B cell (primary cell): ENCODE measurements around the gene DDHD1. TPM values are rescaled to one million over a fixed set of nuclear protein-coding genes. Genes with fewer than 3 reads are reported as not detected.

Experiments
- ATAC-seq: fragments of 200-7000 bp; cut with Tn5 transposase; one replicate; pipeline ENCODE4 v1.10.0; 2021; ENCODE audit warnings: low read depth, mild to moderate bottlenecking, moderate number of reproducible peaks, moderate library complexity
- CTCF ChIA-PET: fragments of 350-600 bp; sonication (Branson Sonifier 250); formaldehyde crosslinking; loops from one replicate; lab custom pipeline; 2021; ENCODE audit warnings: antibody characterized with exemption, inconsistent platforms; lab: Charles Lee
- POLR2A ChIA-PET: fragments of 350-600 bp; sonication (Branson Sonifier 250); formaldehyde crosslinking; loops from one replicate; lab custom pipeline; 2021; ENCODE audit warnings: antibody characterized with exemption; lab: Charles Lee
- DNase-seq: peaks from one replicate; pipeline ENCODE4 v3.0.0; 2013
- H2AFZ ChIP-seq: 2 replicates; pipeline ENCODE4 v1.6.1; 2012; ENCODE audit warnings: mild to moderate bottlenecking, low read depth, low read length; ENCODE audit not compliant: insufficient read depth, poor library complexity, severe bottlenecking
- H3K27ac ChIP-seq, 2 donors: 1 replicate in 1 of 2; 2 replicates in 1 of 2; pipeline ENCODE4 v1.5.1; 2012 to 2013; ENCODE audit warnings: low read length in 2 of 2, mild to moderate bottlenecking in 2 of 2, moderate library complexity in 1 of 2
- H3K27me3 ChIP-seq, 4 experiments: fragments of 200-600 bp in 1 of 4; sonication (generic) in 1 of 4; replicated peaks in 1 of 4; 1 replicate in 2 of 4; 2 replicates in 2 of 4; pipeline versions ENCODE4 v1.6.1 to v1.7.0; 2013 to 2016; ENCODE audit warnings: low read length in 3 of 4, mild to moderate bottlenecking in 2 of 4, mixed read lengths in 1 of 4, moderate library complexity in 1 of 4; ENCODE audit not compliant: insufficient read depth in 4 of 4, control insufficient read depth in 3 of 4; ENCODE audit errors: control extremely low read depth in 1 of 4
- H3K36me3 ChIP-seq, 2 experiments: replicated peaks in 1 of 2; 1 replicate in 1 of 2; 2 replicates in 1 of 2; pipeline versions ENCODE4 v1.6.1 to v1.7.1; 2013; ENCODE audit warnings: low read length in 1 of 2; ENCODE audit not compliant: insufficient read depth in 2 of 2, control insufficient read depth in 1 of 2; ENCODE audit errors: control extremely low read depth in 1 of 2, extremely low read depth in 1 of 2
- H3K4me1 ChIP-seq, 2 donors: fragments of 200-600 bp in 1 of 2; sonication (generic) in 1 of 2; 1 replicate in 1 of 2; 2 replicates in 1 of 2; pipeline versions ENCODE4 v1.5.1 to v1.6.1; 2013 to 2017; ENCODE audit warnings: low read length in 2 of 2; ENCODE audit not compliant: control insufficient read depth in 2 of 2, insufficient read depth in 2 of 2
- H3K4me2 ChIP-seq: replicated peaks from 2 replicates; pipeline ENCODE3; 2012; ENCODE audit warnings: mild to moderate bottlenecking, low read depth, low read length; ENCODE audit not compliant: poor library complexity, severe bottlenecking
- H3K4me3 ChIP-seq, 5 experiments: fragments of 200-600 bp in 1 of 5; sonication (generic) in 1 of 5; 1 replicate in 3 of 5; 2 replicates in 2 of 5; pipeline versions ENCODE4 v1.5.1 to v1.7.0; 2011 to 2016; ENCODE audit warnings: low read length in 4 of 5, mild to moderate bottlenecking in 4 of 5, low read depth in 2 of 5, control low read depth in 1 of 5, moderate library complexity in 1 of 5; ENCODE audit not compliant: insufficient read depth in 1 of 5; ENCODE audit errors: control extremely low read depth in 1 of 5, extremely low read depth in 1 of 5
- H3K79me2 ChIP-seq: fragments of 200-600 bp; sonication (generic); one replicate; pipeline ENCODE4 v1.6.0; 2016; ENCODE audit warnings: low read length; ENCODE audit not compliant: control insufficient read depth, insufficient read depth
- H3K9ac ChIP-seq: fragments of 200-600 bp; sonication (generic); 2 replicates; pipeline ENCODE4 v1.6.1; 2017; ENCODE audit warnings: mild to moderate bottlenecking, low read length, moderate library complexity
- H3K9me3 ChIP-seq, 3 donors: one replicate each; pipeline versions ENCODE4 v1.6.1 to v1.7.1; 2013; ENCODE audit warnings: low read length in 2 of 3; ENCODE audit not compliant: control insufficient read depth in 2 of 3, insufficient read depth in 1 of 3; ENCODE audit errors: control extremely low read depth in 1 of 3
- H4K20me1 ChIP-seq: 2 replicates; pipeline ENCODE4 v1.6.0; 2012; ENCODE audit warnings: mild to moderate bottlenecking, low read length; ENCODE audit not compliant: insufficient read depth, control insufficient read depth, poor library complexity, severe bottlenecking
- H3K27ac Mint-ChIP-seq: one replicate; pipeline ENCODE4 v1.8.0; 2021; ENCODE audit warnings: mixed read lengths
- H3K27me3 Mint-ChIP-seq: one replicate; pipeline ENCODE4 v1.8.0; 2021; ENCODE audit warnings: mixed read lengths
- H3K4me1 Mint-ChIP-seq: one replicate; pipeline ENCODE4 v1.8.0; 2021; ENCODE audit warnings: mixed read lengths
- H3K4me3 Mint-ChIP-seq: one replicate; pipeline ENCODE4 v1.8.0; 2021; ENCODE audit warnings: mixed read lengths
- H3K9me3 Mint-ChIP-seq: one replicate; pipeline ENCODE4 v1.8.0; 2022; ENCODE audit warnings: mixed read lengths; ENCODE audit not compliant: insufficient read depth
- EZH2 ChIP-seq: IDR thresholded peaks from 2 replicates; pipeline ENCODE4 v1.6.1; 2012; ENCODE audit warnings: borderline replicate concordance, low read depth, mild to moderate bottlenecking, moderate library complexity, low read length; ENCODE audit not compliant: insufficient read depth, poor library complexity, severe bottlenecking
- WGBS: methylation state at CpG from one replicate; pipeline ENCODE4 v1.1.5; 2013; ENCODE audit warnings: missing lambda C conversion rate; ENCODE audit not compliant: insufficient coverage; 5-methylcytosine and 5-hydroxymethylcytosine counted together
- intact Hi-C: fragments of 100-400 bp; cut with micrococcal nuclease; formaldehyde crosslinking; loops from one replicate; pipeline ENCODE4 v1.10.0; 2022
- polyA plus RNA-seq: library from polyadenylated mRNA; depleted of rRNA; stranded (reverse); fragments of >200 nt; gene quantifications from 2 replicates; pipeline ENCODE4 v1.2.3, GENCODE V29; 2012
- total RNA-seq, 2 donors: library from RNA; stranded (reverse); fragments of 120-200 nt in 1 of 2; gene quantifications; 1 replicate in 1 of 2; 2 replicates in 1 of 2; pipeline versions ENCODE4 v1.2.3 to v1.2.4, GENCODE V29; 2013 to 2022
- TF ChIP-seq, protein P1 (sequence below): fragments of 200-600 bp; IDR thresholded peaks from one replicate; pipeline ENCODE4 v1.8.0; 2022; ENCODE audit warnings: antibody characterized with exemption, mild to moderate bottlenecking

The DDHD1 gene
- total and polyA plus RNA-seq, 2 donors (not counting 1 experiment from before 2014, with no cell fraction given): 7.1 to 75.4 TPM

DNA sequence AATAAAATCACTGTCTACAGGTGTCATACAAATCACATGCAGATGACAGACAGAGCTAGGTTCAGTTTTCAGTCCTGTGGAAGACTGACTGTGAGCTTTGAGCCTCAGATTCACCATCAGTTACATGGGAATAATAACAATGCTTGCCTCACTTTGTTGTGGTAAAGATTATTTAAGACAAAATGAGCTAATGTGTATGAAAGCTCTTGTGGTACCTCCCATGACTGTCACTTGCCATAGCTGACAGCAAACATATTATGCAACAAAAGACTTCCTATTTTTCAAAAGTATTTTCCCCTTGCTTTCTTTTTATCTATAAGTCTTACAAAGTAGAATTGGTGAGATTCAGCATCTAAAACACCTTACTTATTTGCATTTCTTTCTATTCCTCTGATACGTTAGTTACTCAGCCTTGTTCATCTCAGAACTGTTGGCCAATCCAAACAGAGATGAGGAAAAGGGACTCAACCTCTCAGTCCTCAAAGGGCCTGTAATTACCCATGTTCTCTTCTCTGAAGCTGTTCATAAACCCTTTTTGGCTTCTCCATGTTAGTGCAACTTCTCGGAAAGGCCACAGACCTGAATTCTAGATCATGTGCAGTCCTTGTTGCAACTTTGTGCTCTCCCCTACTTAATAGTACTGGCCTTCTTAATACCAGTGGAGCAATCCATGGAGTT, 8.8 kb upstream of the DDHD1 start:
- WGBS: 100% methylated on average over 1 of the region's 2 CpGs
- POLR2A ChIA-PET: no interaction called here
- Histone ChIP-seq H3K4me3 (no peak overlapping the region), H3K79me2 (no peaks in the 10 kb centered on the region), H3K27me3 (no peaks in the 10 kb centered on the region), H3K9me3 (no peaks in the 10 kb centered on the region), H4K20me1 (no peaks in the 10 kb centered on the region), H3K36me3 (no peaks in the 10 kb centered on the region), H3K9ac (no peak overlapping the region), H3K4me2 (no peak overlapping the region), H3K27ac (no peak overlapping the region), H3K4me1 (no peaks in the 10 kb centered on the region), H2AFZ (no peak overlapping the region)
- Mint-ChIP-seq H3K4me3 (no peak overlapping the region), H3K27me3 (no peaks in the 10 kb centered on the region), H3K27ac (no peak overlapping the region), H3K4me1 (no peaks in the 10 kb centered on the region), H3K9me3 (peaks cover 2% of the 10 kb centered on the region)
- ATAC-seq (no peak), DNase-seq (no peak)
- intact Hi-C loops: no loop called here
- CTCF ChIA-PET: no interaction called here
- no peak for TF ChIP-seq EZH2
- TF ChIP-seq, protein P1, sequence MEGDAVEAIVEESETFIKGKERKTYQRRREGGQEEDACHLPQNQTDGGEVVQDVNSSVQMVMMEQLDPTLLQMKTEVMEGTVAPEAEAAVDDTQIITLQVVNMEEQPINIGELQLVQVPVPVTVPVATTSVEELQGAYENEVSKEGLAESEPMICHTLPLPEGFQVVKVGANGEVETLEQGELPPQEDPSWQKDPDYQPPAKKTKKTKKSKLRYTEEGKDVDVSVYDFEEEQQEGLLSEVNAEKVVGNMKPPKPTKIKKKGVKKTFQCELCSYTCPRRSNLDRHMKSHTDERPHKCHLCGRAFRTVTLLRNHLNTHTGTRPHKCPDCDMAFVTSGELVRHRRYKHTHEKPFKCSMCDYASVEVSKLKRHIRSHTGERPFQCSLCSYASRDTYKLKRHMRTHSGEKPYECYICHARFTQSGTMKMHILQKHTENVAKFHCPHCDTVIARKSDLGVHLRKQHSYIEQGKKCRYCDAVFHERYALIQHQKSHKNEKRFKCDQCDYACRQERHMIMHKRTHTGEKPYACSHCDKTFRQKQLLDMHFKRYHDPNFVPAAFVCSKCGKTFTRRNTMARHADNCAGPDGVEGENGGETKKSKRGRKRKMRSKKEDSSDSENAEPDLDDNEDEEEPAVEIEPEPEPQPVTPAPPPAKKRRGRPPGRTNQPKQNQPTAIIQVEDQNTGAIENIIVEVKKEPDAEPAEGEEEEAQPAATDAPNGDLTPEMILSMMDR: no peak

- no peak overlapping the region for H3K4me3 ChIP-seq
- Mint-ChIP-seq H3K4me3 (no peak overlapping the region), H3K4me1 (peaks cover 18% of the 10 kb centered on the region), H3K27me3 (no peaks in the 10 kb centered on the region), H3K9me3 (no peaks in the 10 kb centered on the region), H3K27ac (no peak overlapping the region)
- DNase-seq: no peak
- CTCF ChIA-PET: no interaction called here
- no peak overlapping the region for H2AFZ ChIP-seq
- no peak overlapping the region for H3K27ac ChIP-seq
- intact Hi-C loops: loop anchor here (10.0 kb wide), 1 partner anchor 201 kb away; the partner anchor contains the start of gene FERMT2
- H4K20me1 ChIP-seq: no peaks in the 10 kb centered on the region
- H3K4me1 ChIP-seq: peaks cover 6 to 10% of the 10 kb centered on the region in 2 donors
- no peak overlapping the region for H3K9ac ChIP-seq
- ATAC-seq: no peak
- H3K27me3 ChIP-seq: no peaks in the 10 kb centered on the region
- H3K4me2 ChIP-seq: no peak overlapping the region
- peaks cover 0 to 5% (median 0%) of the 10 kb centered on the region in 3 donors for H3K9me3 ChIP-seq
- no peaks in the 10 kb centered on the region for H3K36me3 ChIP-seq
- WGBS: 100% methylated on average over 1 of the region's 4 CpGs
- POLR2A ChIA-PET: no interaction called here
- peaks cover 13% of the 10 kb centered on the region for H3K79me2 ChIP-seq
- no peak for TF ChIP-seq EZH2
- TF ChIP-seq, protein P1: no peak
Measured at GRCh38 chr14:53156238-53156637, 3.1 kb upstream of the DDHD1 start.
